Fibroblast of lung (primary cell): Measurements from ENCODE around the gene MYL6.

ENCODE experiments used
- EZH2 ChIP-seq: IDR thresholded peaks from 2 replicates; pipeline ENCODE4 v1.5.1; 2012; ENCODE audit warnings: low read length, control low read depth, mild to moderate bottlenecking; ENCODE audit errors: missing control alignments
- TF ChIP-seq, protein P1 (sequence below), 2 donors: IDR thresholded peaks in 1 of 2; conservative IDR thresholded peaks in 1 of 2; 1 replicate in 1 of 2; 2 replicates in 1 of 2; pipeline ENCODE4 v1.5.1; 2011 to 2012; ENCODE audit warnings: low read length in 2 of 2, control low read depth in 1 of 2, inconsistent platforms in 1 of 2, low read depth in 1 of 2, mild to moderate bottlenecking in 1 of 2

DNA sequence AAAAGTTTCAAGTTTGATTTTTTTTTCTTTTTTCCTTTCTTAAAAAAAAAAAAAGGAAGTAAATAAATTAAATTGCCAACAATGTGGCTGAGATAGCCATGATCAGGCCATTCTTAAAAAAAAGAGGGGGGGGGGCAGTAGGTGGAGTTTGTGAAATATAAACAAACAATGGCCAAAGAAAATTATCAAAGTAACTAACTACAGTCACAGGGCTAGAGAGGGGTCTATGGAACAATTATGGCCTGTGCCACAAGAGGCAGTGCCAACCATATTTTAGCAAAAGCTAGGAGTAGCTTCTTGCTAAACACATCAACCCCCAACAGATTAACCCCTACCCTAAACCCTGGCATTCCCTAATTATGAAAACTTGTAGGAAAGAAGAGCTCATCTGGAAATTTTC is 47.3 kb downstream of the MYL6 start:
- TF ChIP-seq, protein P1, sequence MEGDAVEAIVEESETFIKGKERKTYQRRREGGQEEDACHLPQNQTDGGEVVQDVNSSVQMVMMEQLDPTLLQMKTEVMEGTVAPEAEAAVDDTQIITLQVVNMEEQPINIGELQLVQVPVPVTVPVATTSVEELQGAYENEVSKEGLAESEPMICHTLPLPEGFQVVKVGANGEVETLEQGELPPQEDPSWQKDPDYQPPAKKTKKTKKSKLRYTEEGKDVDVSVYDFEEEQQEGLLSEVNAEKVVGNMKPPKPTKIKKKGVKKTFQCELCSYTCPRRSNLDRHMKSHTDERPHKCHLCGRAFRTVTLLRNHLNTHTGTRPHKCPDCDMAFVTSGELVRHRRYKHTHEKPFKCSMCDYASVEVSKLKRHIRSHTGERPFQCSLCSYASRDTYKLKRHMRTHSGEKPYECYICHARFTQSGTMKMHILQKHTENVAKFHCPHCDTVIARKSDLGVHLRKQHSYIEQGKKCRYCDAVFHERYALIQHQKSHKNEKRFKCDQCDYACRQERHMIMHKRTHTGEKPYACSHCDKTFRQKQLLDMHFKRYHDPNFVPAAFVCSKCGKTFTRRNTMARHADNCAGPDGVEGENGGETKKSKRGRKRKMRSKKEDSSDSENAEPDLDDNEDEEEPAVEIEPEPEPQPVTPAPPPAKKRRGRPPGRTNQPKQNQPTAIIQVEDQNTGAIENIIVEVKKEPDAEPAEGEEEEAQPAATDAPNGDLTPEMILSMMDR (conservative IDR thresholded peaks at IDR 0.05 in 1 of 2, IDR thresholded peaks at IDR 0.05 in 1 of 2; ENCODE audit: low read depth in 1 of 2, low read length in 2 of 2): no peak
- no peak for TF ChIP-seq EZH2
